HG02840 (cell line): ENCODE data around the gene NDUFV2.

Experiments used
- ATAC-seq: cut with Tn5 transposase; IDR thresholded peaks from one replicate; pipeline ENCODE4 v1.9.1; 2021; ENCODE audit warnings: mild to moderate bottlenecking, moderate library complexity, moderate number of reproducible peaks; ENCODE audit not compliant: unreplicated experiment, low FRiP score

NDUFV2 gene

GRCh38 chr18:9113468-9114149 is 11.1 kb downstream of the NDUFV2 start:
- ATAC-seq, result no peak

- ATAC-seq, result no peak
These were observed 13.5 kb downstream of the NDUFV2 start for GRCh38 chr18:9115984-9116383.

GRCh38 chr18:9117980-9118841 is 15.7 kb downstream of the NDUFV2 start:
- ATAC-seq, result no peak

GRCh38 chr18:9120796-9121195 is 18.3 kb downstream of the NDUFV2 start:
- ATAC-seq, result no peak

- ATAC-seq, result no peak
These were observed 21.0 kb downstream of the NDUFV2 start for GRCh38 chr18:9123520-9123919.

GRCh38 chr18:9124824-9125223 is 22.3 kb downstream of the NDUFV2 start:
- ATAC-seq, result no peak

- no peak for ATAC-seq
These were observed 23.8 kb downstream of the NDUFV2 start for GRCh38 chr18:9126337-9126736.

GRCh38 chr18:9130195-9130594 is 27.7 kb downstream of the NDUFV2 start:
- ATAC-seq, result no peak

- ATAC-seq, result no peak
These were observed 28.3 kb downstream of the NDUFV2 start for GRCh38 chr18:9130806-9131205.

GRCh38 chr18:9132628-9133027 is 30.1 kb downstream of the NDUFV2 start:
- no peak for ATAC-seq

GRCh38 chr18:9133225-9133624 is 30.7 kb downstream of the NDUFV2 start:
- ATAC-seq, result no peak

- ATAC-seq, result no peak
These were observed 32.8 kb downstream of the NDUFV2 start for GRCh38 chr18:9135081-9135911.

GRCh38 chr18:9135912-9136314 is 33.4 kb downstream of the NDUFV2 start:
- ATAC-seq, result peak; percentile 9

GRCh38 chr18:9136315-9137155 is 34.0 kb downstream of the NDUFV2 start, which contains the start of gene ANKRD12:
Gene ANKRD12 (plus strand): TSS chr18:9136781. CDS start chr18:9182433, 45,652 bp downstream.
- peak; percentile 76 for ATAC-seq

- peak; percentile 25 for ATAC-seq
These were observed 34.9 kb downstream of the NDUFV2 start for GRCh38 chr18:9137168-9138066.

- ATAC-seq, result no peak
These were observed 37.0 kb downstream of the NDUFV2 start for GRCh38 chr18:9139400-9140039.

- no peak for ATAC-seq
These were observed 37.9 kb downstream of the NDUFV2 start for GRCh38 chr18:9140381-9140780.

- ATAC-seq, result no peak
These were observed 38.5 kb downstream of the NDUFV2 start for GRCh38 chr18:9140984-9141383.
